Endothelial cell of umbilical vein (primary cell): ENCODE measurements around the gene MLF2.

Experiments used
- EZH2 ChIP-seq: IDR thresholded peaks from 2 replicates; pipeline ENCODE4 v1.6.1; 2012; ENCODE audit warnings: borderline replicate concordance, low read depth, mild to moderate bottlenecking, moderate library complexity, low read length, inconsistent platforms; ENCODE audit not compliant: severe bottlenecking
- GATA2 ChIP-seq: IDR thresholded peaks from 2 replicates; pipeline ENCODE4 v1.7.0; 2011; ENCODE audit warnings: low read depth, mild to moderate bottlenecking, moderate library complexity, mixed read lengths, low read length; ENCODE audit not compliant: insufficient read length, insufficient read depth
- POLR2A ChIP-seq: IDR thresholded peaks from 2 replicates; pipeline ENCODE4 v1.6.1; 2012; ENCODE audit warnings: low read depth, mild to moderate bottlenecking, control low read depth, low read length
- TF ChIP-seq, protein P1 (sequence below), 2 donors: IDR thresholded peaks; 1 replicate in 1 of 2; 2 replicates in 1 of 2; pipeline ENCODE4 v1.5.1; 2011; ENCODE audit warnings: low read length in 2 of 2, mild to moderate bottlenecking in 2 of 2, moderate library complexity in 2 of 2, control low read depth in 1 of 2, inconsistent platforms in 1 of 2, low read depth in 1 of 2; ENCODE audit not compliant: insufficient read depth in 1 of 2; ENCODE audit errors: extremely low read depth in 1 of 2

DNA sequence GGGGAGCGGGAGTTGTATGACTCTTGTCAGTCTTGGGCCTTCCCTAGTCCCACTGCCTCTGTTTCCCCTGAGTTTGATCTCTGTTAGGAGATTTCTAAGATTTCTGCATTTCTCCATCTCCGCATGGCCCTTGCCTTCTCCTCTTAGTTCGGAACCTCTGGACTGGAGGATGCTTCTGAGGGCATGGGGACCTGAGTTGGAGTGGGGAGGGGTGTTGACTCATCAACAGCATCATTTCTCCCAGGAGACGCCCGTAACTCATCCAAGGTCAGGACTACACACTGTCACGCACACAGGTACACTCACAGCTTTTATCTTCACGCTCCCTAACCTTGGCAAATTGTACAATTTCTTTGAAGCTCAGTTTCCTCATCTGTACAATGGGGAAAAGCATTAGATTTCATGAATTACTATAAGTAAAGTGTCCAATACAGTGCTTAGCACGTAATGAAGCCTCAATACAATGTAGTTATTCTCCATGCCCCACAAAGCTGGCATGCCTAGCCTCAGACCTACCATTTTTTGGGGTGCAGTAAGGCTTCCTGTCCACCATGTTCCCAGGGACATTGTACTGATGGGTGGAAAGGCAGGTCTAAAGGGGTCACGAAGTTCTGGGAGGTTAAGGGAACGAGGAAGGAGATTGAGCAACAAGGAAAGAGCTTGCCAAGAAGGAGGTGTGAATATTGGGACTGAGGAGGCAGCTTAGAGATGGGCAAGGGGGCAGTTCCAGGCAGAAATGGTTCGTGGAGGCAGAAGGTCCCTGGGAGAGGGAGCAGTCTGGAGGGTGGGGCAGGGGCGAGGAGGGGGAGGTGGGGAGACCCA, 18.8 kb upstream of the MLF2 start:
- TF ChIP-seq, protein P1, sequence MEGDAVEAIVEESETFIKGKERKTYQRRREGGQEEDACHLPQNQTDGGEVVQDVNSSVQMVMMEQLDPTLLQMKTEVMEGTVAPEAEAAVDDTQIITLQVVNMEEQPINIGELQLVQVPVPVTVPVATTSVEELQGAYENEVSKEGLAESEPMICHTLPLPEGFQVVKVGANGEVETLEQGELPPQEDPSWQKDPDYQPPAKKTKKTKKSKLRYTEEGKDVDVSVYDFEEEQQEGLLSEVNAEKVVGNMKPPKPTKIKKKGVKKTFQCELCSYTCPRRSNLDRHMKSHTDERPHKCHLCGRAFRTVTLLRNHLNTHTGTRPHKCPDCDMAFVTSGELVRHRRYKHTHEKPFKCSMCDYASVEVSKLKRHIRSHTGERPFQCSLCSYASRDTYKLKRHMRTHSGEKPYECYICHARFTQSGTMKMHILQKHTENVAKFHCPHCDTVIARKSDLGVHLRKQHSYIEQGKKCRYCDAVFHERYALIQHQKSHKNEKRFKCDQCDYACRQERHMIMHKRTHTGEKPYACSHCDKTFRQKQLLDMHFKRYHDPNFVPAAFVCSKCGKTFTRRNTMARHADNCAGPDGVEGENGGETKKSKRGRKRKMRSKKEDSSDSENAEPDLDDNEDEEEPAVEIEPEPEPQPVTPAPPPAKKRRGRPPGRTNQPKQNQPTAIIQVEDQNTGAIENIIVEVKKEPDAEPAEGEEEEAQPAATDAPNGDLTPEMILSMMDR (IDR thresholded peaks at IDR 0.05; ENCODE audit: extremely low read depth in 1 of 2, insufficient read depth in 1 of 2, low read depth in 1 of 2, low read length in 2 of 2), result no peak
- no peak for TF ChIP-seq GATA2
- TF ChIP-seq EZH2, result no peak
- no peak for TF ChIP-seq POLR2A
